ENCODE measurements around the gene TSNAX. TPM values are rescaled to one million over a fixed set of nuclear protein-coding genes. Genes with fewer than 3 reads are reported as not detected.
A peak's percentile ranks its signal among the peaks of the same experiment; 100 is the strongest.

TSNAX gene
- total RNA-seq, 2 donors from 2014 or later, result 14.9 to 42.0 TPM

GRCh38 chr1:231612393-231613089 is 84.1 kb downstream of the TSNAX start:
- no peaks in the 10 kb centered on the region for H3K9me3 ChIP-seq
- H3K27me3 ChIP-seq (replicated peaks; ENCODE audit: insufficient read depth), result no peaks in the 10 kb centered on the region
- no peak for TF ChIP-seq CTCF (IDR thresholded peaks at IDR 0.05)
- H3K4me3 ChIP-seq, result peak overlapping the region; percentile 7
- no peak for ATAC-seq (ENCODE audit: insufficient number of reproducible peaks, low FRiP score, low read depth)
- H3K4me1 ChIP-seq (ENCODE audit: control insufficient read depth in 1 of 2, low read depth in 2 of 2), result no peaks in the 10 kb centered on the region
- H3K27ac ChIP-seq, result no peak overlapping the region
- no peaks in the 10 kb centered on the region for H3K36me3 ChIP-seq
- no peak for DNase-seq (ENCODE audit: low spot score)

DNA sequence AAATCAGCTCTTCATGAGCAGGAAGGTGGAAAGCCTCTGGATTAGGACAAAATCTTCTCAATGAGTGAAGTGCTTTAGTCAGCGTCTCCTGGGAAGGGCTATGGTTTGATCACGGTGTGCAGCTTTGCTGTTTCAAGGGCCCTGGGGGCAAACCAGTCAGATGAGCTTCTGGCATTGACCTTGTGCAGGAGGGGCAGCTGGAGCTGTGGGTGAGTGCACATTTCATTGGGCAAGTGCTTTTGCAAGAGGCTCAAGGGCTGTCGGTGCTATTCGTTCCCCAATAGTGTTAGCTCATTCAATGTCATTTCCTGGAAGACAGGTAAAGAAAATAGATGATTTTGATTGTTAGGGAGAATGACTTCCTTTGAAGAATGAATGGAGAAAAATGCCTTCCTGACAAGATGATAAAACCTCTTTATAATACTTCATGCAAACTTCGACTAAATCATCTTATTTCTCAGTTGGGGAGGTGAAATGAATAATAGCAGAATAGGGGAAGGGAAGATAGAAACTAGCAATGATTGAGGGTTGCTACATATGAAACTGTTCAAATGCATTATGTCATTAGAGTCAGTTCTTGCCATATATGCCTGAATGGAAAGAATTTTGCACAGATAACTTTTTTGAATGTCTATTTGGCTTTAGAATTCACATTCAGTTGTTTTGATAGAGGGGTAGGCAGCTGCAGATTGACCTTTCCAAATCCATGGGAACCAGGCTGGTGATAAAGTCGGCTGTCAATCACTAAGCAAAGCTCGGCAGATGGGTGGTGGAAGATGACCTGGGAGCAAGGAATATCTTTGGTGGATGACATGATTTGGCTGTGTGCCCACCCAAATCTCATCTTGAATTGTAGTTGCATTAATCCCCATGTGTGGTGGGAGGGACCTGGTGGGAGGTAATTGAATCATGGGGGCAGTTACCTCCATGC is 85.2 kb downstream of the TSNAX start:
- Histone ChIP-seq H3K27me3 (replicated peaks; ENCODE audit: insufficient read depth) (no peaks in the 10 kb centered on the region), H3K4me1 (ENCODE audit: control insufficient read depth in 1 of 2, low read depth in 2 of 2) (no peaks in the 10 kb centered on the region), H3K27ac (no peak overlapping the region), H3K4me3 (no peak overlapping the region), H3K36me3 (no peaks in the 10 kb centered on the region), H3K9me3 (no peaks in the 10 kb centered on the region)
- DNase-seq (ENCODE audit: low spot score) (no peak), ATAC-seq (ENCODE audit: insufficient number of reproducible peaks, low FRiP score, low read depth) (no peak)
- TF ChIP-seq CTCF (IDR thresholded peaks at IDR 0.05), result no peak

Other genes starting within 250 kb of the TSNAX start
- 10 to 100 TPM; 15.0 to 21.7 TPM for gene EXOC8, start 190.8 kb upstream of the TSNAX start, total RNA-seq
- 10 to 100 TPM; 12.7 to 18.4 TPM for gene SPRTN, start 190.4 kb upstream of the TSNAX start, total RNA-seq
- 10 to 100 TPM; 40.6 to 42.7 TPM for gene EGLN1, start 106.4 kb upstream of the TSNAX start, total RNA-seq
- gene DISC1, start 98.1 kb downstream of the TSNAX start, total RNA-seq, result 10 to 100 TPM; 13.1 to 26.9 TPM

All from thoracic aorta (tissue), 2 donors.